Measurements from ENCODE around the gene REXO1. TPM values are rescaled to one million over a fixed set of nuclear protein-coding genes. Genes with fewer than 3 reads are reported as not detected.

Gene REXO1, protein sequence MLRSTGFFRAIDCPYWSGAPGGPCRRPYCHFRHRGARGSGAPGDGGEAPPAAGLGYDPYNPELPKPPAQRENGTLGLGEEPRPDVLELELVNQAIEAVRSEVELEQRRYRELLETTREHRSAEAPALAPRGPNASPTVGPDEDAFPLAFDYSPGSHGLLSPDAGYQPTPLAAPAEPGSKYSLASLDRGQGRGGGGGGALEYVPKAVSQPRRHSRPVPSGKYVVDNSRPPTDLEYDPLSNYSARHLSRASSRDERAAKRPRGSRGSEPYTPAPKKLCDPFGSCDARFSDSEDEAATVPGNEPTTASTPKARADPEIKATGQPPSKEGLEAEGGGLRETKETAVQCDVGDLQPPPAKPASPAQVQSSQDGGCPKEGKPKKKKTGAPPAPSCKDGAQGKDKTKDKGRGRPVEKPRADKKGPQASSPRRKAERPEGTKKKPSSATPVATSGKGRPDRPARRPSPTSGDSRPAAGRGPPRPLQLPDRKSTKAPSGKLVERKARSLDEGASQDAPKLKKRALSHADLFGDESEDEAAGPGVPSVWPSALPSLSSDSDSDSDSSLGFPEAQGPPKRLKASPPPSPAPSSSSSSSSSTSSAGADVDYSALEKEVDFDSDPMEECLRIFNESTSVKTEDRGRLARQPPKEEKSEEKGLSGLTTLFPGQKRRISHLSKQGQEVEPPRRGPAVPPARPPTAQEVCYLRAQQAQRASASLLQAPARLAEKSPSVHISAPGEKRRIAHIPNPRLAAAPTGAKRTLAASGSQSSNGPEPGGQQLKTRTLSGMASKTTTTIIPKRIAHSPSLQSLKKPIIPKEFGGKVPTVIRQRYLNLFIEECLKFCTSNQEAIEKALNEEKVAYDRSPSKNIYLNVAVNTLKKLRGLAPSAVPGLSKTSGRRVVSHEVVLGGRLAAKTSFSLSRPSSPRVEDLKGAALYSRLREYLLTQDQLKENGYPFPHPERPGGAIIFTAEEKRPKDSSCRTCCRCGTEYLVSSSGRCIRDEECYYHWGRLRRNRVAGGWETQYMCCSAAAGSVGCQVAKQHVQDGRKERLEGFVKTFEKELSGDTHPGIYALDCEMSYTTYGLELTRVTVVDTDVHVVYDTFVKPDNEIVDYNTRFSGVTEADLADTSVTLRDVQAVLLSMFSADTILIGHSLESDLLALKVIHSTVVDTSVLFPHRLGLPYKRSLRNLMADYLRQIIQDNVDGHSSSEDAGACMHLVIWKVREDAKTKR
- total RNA-seq (2016; rRNA removed; fragmentation: Illumina TruSeq; extraction: Trizol) (3.0 and 5.0 TPM in 2 replicates), polyA plus RNA-seq (2011; rRNA removed) (11.2 and 13.0 TPM in 2 replicates), polyA minus RNA-seq (2011; rRNA and poly(A)+ RNA removed; ENCODE audit: low replicate concordance) (16.3 and 19.1 TPM in 2 replicates), Bru-seq, nascent RNA (percentile 66 among the genes with signal in this experiment), BruChase-seq, experiment 1, labeled RNA remaining after a 6-hour chase (percentile 79 among the genes with signal in this experiment), BruChase-seq, experiment 2, labeled RNA remaining after a 2-hour chase (percentile 74 among the genes with signal in this experiment)
- total RNA-seq (2016; cell fraction: cytosol; rRNA removed; fragmentation: Illumina TruSeq; extraction: Trizol; ENCODE audit: low read depth) = 1.1 and 3.2 TPM in 2 replicates
- 4.1 and 5.2 TPM in 2 replicates for total RNA-seq (2016; cell fraction: insoluble cytoplasmic fraction; rRNA removed; fragmentation: Illumina TruSeq; extraction: Trizol)
- total RNA-seq (2016; cell fraction: membrane; rRNA removed; fragmentation: Illumina TruSeq; extraction: Trizol) = 3.9 and 4.2 TPM in 2 replicates
- total RNA-seq (2016; cell fraction: nucleus; rRNA removed; fragmentation: Illumina TruSeq; extraction: Trizol) = 6.0 and 7.6 TPM in 2 replicates
- polyA plus RNA-seq (2011; cell fraction: cytosol; rRNA removed) = 8.7 and 9.8 TPM in 2 replicates
- 91.1 and 123 TPM in 2 replicates for polyA plus RNA-seq (2011; cell fraction: nucleus; rRNA removed)
- 13.8 and 15.4 TPM in 2 replicates for polyA plus RNA-seq (2012)
- polyA plus RNA-seq (2016; cell fraction: cytosol; fragmentation: Illumina TruSeq; extraction: Trizol; ENCODE audit: low read depth) = 1.7 and 1.8 TPM in 2 replicates
- 7.3 and 10.0 TPM in 2 replicates for polyA plus RNA-seq (2016; cell fraction: insoluble cytoplasmic fraction; fragmentation: Illumina TruSeq; extraction: Trizol; ENCODE audit: low read depth)
- 5.1 and 5.3 TPM in 2 replicates for polyA plus RNA-seq (2016; cell fraction: membrane; fragmentation: Illumina TruSeq; extraction: Trizol; ENCODE audit: low read depth)
- 39.5 and 44.1 TPM in 2 replicates for polyA plus RNA-seq (2016; cell fraction: nucleus; fragmentation: Illumina TruSeq; extraction: Trizol; ENCODE audit: insufficient read depth, low read depth)
- 5.5 and 7.7 TPM in 2 replicates for polyA minus RNA-seq (2011; cell fraction: cytosol; rRNA and poly(A)+ RNA removed)
- 9.3 and 10.8 TPM in 2 replicates for polyA minus RNA-seq (2011; cell fraction: nucleus; rRNA and poly(A)+ RNA removed)
- long read RNA-seq, experiment 1, partial matches to known transcripts = 1 of 4 reads
- long read RNA-seq, experiment 1, other reads (novel, unspliced or antisense) = 3 of 4 reads
- long read RNA-seq, experiment 2, full-length matches to known transcripts = 7 of 53 reads
- long read RNA-seq, experiment 2, partial matches to known transcripts = 20 of 53 reads
- long read RNA-seq, experiment 2, other reads (novel, unspliced or antisense) = 26 of 53 reads

DNA sequence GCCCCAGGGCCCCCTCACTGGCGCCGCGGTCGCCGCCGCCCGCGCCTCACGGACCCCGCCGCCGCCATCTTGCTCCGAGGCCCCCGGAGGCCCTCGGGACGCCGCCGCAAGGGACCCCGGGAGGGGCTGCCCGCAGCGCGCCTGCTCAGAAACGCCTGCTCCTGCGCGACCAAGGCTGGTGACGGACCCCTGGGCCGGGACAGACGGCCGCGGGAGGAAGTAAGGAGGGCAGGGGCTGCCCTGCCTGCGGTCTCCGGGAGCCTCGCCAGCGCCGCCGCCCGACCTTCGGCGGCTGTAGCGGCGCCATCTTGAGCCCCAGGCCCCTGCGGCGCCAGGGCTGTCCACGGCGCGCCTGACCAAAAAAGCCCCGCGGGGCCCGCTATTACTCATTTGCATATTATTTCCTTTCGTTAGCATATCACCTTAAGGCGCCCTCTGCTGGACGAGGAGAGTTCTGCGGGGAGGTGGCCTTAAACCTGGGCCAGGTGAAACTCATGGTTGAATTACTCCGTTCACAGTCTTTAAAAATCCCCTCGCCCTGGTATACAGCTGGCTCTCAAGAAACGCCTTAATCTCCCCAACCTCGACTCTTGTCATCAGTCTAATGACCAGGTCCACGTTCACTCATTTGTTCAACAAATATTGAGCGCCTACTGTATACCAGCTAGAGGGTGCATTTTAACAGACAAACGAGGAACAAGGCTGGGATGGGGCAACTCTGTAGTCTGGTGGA, at the start of gene REXO1:
TSS of gene REXO1 (minus strand) at position 85 of the 733 bp plus-strand sequence. CDS start 125 bp downstream, outside the sequence.
- peaks cover 2 to 18% of the 10 kb centered on the region in 2 experiments; a peak in 2 of 5 replicates for H3K36me3 ChIP-seq (replicated peaks in 1 of 2; ENCODE audit: control insufficient read depth in 1 of 2, insufficient read depth in 2 of 2, low read length in 2 of 2)
- peak; percentile 51 for ATAC-seq
- peak within 1 kb of the TSS; percentile 79 to 97 (median 96) for H3K4me3 ChIP-seq (replicated peaks in 1 of 3; ENCODE audit: insufficient read depth in 1 of 3, low read depth in 2 of 3, low read length in 3 of 3)
- FAIRE-seq = peak; percentile 83
- H3K27me3 ChIP-seq (ENCODE audit: control insufficient read depth in 1 of 2, insufficient read depth in 2 of 2, low read length in 2 of 2) = no peaks in the 10 kb centered on the region; a peak in 1 of 5 replicates
- peak within 1 kb of the TSS; percentile 99 for H3K27ac ChIP-seq (ENCODE audit: extremely low read length, insufficient read depth, low read length)
- H3K9ac ChIP-seq (ENCODE audit: insufficient read depth, low read depth, low read length) = peak within 1 kb of the TSS; percentile 100
- H2AFZ ChIP-seq (ENCODE audit: low read length) = no peak within 1 kb of the TSS
- peak within 1 kb of the TSS; percentile 99 for H3K4me2 ChIP-seq (ENCODE audit: low read depth, low read length)
- H4K20me1 ChIP-seq (ENCODE audit: insufficient read depth, low read length) = peaks cover 22% of the 10 kb centered on the region
- WGBS (ENCODE audit: low lambda C conversion rate) = 8% methylated on average over 18 of the region's 60 CpGs
- CTCF ChIA-PET (ENCODE audit: low intra/inter-chr PET ratio, low total read pairs) = interaction anchor here (1.3 to 2.4 kb wide), 2 partner anchors 11 to 16 kb away, joined by 3 to 13 read pairs; no protein-coding TSS in a partner anchor
- H3K4me1 ChIP-seq (ENCODE audit: insufficient read depth, low read length) = peaks cover 31% of the 10 kb centered on the region
- peaks cover 44% of the 10 kb centered on the region for H3K79me2 ChIP-seq (ENCODE audit: insufficient read depth, low read length)
- peak; percentile 89 for DNase-seq (ENCODE audit: low spot score)
- no peaks in the 10 kb centered on the region for H3K9me3 ChIP-seq (ENCODE audit: low read length)
- in situ Hi-C loops (cut with HindIII; ENCODE audit: extremely low pct_ligation_motif_present, low pct_unique_long_range_greater_than_20kb) = no loop called here
- intact Hi-C loops (cut with micrococcal nuclease; ENCODE audit: unreplicated experiment) = no loop called here
- POLR2A ChIA-PET = no interaction called here
- BruUV-seq (replicated peaks) = no TSS peak
- TF ChIP-seq ZNF383 (CRISPR knock-in tag; IDR thresholded peaks at IDR 0.05; ENCODE audit: borderline replicate concordance) (0 out of 2 replicates have a peak, but pooled peaks have one; percentile 44), ATM (IDR thresholded peaks at IDR 0.05; ENCODE audit: borderline replicate concordance) (no peak), EEA1 (CRISPR knock-in tag; IDR thresholded peaks at IDR 0.05; ENCODE audit: borderline replicate concordance) (peak; percentile 74; the same call in 1 of the 2 replicates), ZNF430 (CRISPR knock-in tag; IDR thresholded peaks at IDR 0.05) (0 out of 2 replicates have a peak, but pooled peaks have one; percentile 52), NR2C2 (CRISPR knock-in tag; IDR thresholded peaks at IDR 0.05; ENCODE audit: borderline replicate concordance) (no peak; the same call in 1 of the 2 replicates), GABPB1 (CRISPR knock-in tag; IDR thresholded peaks at IDR 0.05) (peak; percentile 86), NFKB2 (CRISPR knock-in tag; IDR thresholded peaks at IDR 0.05; ENCODE audit: borderline replicate concordance) (no peak), CHD2 (IDR thresholded peaks at IDR 0.05; ENCODE audit: low read depth, low read length) (0 out of 2 replicates have a peak, but pooled peaks have one; percentile 22), ZNF564 (CRISPR knock-in tag; IDR thresholded peaks at IDR 0.05) (peak; percentile 71; the same call in 1 of the 2 replicates)
- TF ChIP-seq, protein P1, sequence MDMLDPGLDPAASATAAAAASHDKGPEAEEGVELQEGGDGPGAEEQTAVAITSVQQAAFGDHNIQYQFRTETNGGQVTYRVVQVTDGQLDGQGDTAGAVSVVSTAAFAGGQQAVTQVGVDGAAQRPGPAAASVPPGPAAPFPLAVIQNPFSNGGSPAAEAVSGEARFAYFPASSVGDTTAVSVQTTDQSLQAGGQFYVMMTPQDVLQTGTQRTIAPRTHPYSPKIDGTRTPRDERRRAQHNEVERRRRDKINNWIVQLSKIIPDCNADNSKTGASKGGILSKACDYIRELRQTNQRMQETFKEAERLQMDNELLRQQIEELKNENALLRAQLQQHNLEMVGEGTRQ (IDR thresholded peaks at IDR 0.05; ENCODE audit: low read depth, low read length) = no peak
- TF ChIP-seq, protein P1 (CRISPR knock-in tag; IDR thresholded peaks at IDR 0.05; ENCODE audit: borderline replicate concordance) = peak; percentile 38; the same call in 1 of the 2 replicates

Measured in HepG2 (cell line).